GM13976 (cell line): ENCODE data around the gene EIF4G3.

Experiments used
- DNase-seq: peaks from one replicate; pipeline ENCODE4 v3.0.0; 2012; ENCODE audit warnings: low spot score
- in situ Hi-C: fragments of 300-500 bp; cut with MboI; formaldehyde crosslinking; loops from one replicate; pipeline ENCODE4 v1.12.0; 2022; ENCODE audit warnings: low sequenced_read_pairs, mixed read lengths, inconsistent platforms; ENCODE audit not compliant: unreplicated experiment
- TF ChIP-seq, protein P1 (sequence below): IDR thresholded peaks from 2 replicates; pipeline ENCODE4 v1.5.1; 2012; ENCODE audit warnings: borderline replicate concordance, mild to moderate bottlenecking; ENCODE audit not compliant: insufficient read depth; ENCODE audit errors: extremely low read depth, missing control alignments, control extremely low read depth

Gene EIF4G3

DNA sequence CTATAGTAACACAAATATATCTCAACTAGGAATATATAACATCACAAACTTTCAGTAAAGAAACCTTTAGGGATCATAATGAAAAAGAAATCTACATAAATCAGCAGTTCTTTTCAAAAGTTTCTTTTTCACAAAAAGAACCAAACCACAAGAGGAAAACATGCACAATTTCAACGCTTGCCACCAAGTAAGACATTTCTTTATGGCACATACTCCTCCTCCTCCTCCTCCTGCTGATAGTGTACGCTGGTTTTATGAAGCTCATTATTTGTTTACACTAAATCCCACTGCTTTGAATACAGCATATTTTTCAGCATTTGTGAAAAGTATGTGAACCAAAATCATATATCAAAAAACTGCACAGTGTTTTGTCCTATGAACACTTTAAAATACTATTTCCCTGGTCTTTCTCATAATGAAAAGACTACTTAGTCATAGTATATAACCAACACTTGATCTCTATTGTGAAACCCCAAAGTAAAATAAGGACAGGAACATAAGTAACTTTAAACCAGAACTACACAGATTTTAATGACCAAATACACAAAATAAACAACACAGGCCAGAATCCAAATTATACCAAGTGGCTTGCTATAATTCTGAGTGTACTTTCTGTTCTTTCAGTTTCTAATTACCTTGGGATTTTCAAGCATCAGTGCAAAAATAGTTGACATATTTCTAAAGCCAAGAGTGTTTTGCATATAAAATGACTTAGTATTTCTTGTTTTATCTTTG is 184.2 kb downstream of the EIF4G3 start:
- in situ Hi-C loops: loop anchor here (25.0 kb wide), 1 partner anchor 195 kb away; the partner anchor contains the start of gene EIF4G3
- TF ChIP-seq, protein P1, sequence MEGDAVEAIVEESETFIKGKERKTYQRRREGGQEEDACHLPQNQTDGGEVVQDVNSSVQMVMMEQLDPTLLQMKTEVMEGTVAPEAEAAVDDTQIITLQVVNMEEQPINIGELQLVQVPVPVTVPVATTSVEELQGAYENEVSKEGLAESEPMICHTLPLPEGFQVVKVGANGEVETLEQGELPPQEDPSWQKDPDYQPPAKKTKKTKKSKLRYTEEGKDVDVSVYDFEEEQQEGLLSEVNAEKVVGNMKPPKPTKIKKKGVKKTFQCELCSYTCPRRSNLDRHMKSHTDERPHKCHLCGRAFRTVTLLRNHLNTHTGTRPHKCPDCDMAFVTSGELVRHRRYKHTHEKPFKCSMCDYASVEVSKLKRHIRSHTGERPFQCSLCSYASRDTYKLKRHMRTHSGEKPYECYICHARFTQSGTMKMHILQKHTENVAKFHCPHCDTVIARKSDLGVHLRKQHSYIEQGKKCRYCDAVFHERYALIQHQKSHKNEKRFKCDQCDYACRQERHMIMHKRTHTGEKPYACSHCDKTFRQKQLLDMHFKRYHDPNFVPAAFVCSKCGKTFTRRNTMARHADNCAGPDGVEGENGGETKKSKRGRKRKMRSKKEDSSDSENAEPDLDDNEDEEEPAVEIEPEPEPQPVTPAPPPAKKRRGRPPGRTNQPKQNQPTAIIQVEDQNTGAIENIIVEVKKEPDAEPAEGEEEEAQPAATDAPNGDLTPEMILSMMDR: no peak
- DNase-seq: no peak

DNA sequence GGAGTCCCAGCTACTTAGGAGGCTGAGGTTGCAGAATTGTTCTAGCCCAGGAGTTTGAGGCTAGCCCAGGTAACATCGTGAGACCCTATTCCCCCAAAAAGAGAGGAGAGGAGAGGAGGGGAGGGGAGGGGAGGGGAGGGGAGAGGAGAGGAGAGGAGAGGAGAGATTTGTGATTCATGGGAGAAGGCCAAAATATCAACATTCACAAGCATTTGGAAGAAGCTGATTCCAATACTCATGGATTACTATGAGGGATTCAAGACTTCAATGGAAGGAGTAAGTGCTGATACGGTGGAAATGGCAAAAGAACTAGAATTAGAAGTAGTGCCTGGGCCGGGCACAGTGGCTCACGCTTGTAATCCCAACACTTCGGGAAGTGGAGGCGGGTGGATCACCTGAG is 187.8 kb downstream of the EIF4G3 start:
- DNase-seq: no peak
- in situ Hi-C loops: loop anchor here (25.0 kb wide), 1 partner anchor 198 kb away; the partner anchor contains the start of gene EIF4G3
- TF ChIP-seq, protein P1: no peak

DNA sequence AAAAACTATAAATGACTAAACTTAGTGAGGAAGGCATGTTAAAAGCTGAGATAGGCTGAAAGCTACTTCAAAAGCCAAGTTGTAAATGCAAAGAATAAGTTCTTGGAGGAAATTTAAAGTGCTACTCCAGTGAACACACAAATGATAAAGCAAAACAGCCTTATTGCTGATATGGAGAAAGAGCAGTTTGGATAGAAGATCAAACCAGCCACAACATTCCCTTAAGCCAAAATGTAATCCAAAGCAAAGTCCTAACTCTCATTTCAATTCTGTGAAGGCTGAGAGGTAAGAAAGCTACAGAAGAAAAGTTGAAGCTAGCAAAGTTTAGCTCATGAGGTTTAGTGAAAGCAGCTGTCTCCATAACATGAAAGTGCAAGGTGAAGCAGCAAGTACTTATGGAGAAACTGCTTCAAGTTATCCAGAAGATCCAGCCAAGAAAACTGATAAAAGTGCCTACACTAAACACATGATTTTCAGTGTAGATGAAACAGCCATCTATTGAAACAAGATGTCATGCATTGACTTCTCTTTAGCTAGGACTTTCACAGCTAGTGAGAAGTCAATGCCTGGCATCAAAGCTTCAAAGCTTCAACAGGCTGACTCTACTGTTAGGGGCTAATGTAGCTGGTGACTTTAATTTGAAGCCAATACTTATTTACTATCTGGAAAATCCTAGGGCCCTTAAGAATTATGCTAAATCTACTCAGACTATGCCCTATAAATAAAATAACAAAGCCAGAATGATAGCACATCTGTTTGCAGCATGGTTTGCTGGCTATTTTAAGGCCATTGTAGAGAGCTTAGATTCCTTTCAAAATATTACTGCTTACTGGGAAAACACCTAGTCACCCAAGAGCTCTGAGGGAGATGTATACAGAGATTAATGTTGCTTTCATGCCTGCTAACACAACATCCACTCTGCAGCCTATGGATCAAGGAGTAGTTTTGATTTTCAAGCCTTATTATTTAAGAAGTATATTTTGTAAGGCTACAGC is 188.6 kb downstream of the EIF4G3 start:
- in situ Hi-C loops: loop anchor here (25.0 kb wide), 1 partner anchor 199 kb away; the partner anchor contains the start of gene EIF4G3
- no peak for DNase-seq
- TF ChIP-seq, protein P1: no peak

DNA sequence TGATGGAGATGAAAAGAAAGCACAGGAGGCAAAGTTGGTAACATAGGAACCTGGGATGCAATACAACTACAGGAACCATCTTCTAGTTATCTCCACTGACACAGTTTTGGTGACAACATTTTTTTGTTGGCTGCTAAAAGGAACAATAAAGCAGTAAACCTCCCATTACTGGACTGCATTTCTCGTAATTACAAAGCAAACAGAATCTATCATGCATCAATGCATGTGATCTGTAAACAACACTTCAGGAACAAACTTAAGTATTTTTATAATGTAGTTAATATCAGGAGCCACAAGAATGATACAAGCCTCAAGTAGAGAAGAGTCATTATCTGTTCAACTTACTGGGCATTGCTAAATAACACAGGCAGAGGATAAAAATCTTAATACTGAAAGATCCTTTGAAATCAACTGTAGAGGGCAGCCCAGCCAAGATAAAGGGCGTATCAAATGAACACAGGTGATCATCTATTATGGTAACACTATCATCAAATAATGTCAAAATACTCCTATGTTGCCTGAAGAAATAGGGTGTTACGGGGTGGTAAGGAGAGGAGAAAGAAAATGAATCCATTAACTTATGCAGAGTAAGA is 193.3 kb downstream of the EIF4G3 start:
- TF ChIP-seq, protein P1: no peak
- in situ Hi-C loops: loop anchor here (25.0 kb wide), 1 partner anchor 204 kb away; the partner anchor contains the start of gene EIF4G3
- DNase-seq: no peak

DNA sequence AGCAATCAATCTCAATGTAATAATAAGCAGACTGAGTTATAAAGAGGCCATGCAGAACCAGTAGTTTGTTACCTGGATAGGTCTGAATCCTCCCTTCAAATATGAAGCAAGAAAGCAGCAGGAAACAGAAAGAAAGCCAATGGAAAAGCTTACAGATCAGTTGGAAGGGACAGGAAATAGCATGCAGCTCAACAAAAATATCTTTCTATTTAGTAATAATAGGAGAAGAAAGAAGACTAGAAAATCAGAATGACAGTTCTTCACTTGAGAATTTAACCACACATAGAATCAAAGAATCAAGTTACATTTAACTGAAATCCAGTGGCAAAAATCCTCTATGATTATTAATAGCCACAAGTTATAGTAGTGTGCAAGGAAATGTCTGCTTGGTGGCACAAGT is 194.4 kb downstream of the EIF4G3 start:
- TF ChIP-seq, protein P1: no peak
- in situ Hi-C loops: loop anchor here (25.0 kb wide), 1 partner anchor 205 kb away; the partner anchor contains the start of gene EIF4G3
- no peak for DNase-seq

DNA sequence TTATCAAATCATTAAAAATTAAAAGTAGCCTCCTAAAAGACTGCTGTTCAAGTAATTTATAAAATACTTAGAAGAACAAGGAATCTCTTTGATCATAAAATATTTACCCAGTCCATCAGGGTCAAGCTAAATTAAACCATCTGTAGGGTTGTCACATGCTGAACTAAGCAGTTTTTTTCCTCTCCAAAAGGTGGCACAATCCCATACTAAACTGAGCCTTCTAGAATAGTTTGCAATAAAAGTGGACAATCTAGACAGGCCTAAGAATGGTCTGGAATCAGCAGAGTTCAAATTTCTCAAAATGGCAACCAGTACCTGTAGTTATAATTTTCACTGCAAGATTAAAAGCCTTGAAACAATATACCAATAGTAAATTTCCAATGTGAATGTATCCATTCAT is 194.8 kb downstream of the EIF4G3 start:
- DNase-seq: no peak
- in situ Hi-C loops: loop anchor here (25.0 kb wide), 1 partner anchor 205 kb away; the partner anchor contains the start of gene EIF4G3
- TF ChIP-seq, protein P1: peak; percentile 23
